ENCODE results near the gene PDE6A.

- TF ChIP-seq EZH2phosphoT487 (IDR thresholded peaks at IDR 0.05; ENCODE audit: insufficient read depth, low read depth) (no peak), EZH2 (IDR thresholded peaks at IDR 0.05; ENCODE audit: insufficient read depth, poor library complexity, severe bottlenecking) (no peak)
Observed at GRCh38 chr5:149957855-149958254, 13.3 kb upstream of the PDE6A start.
